HEK293 (cell line): ENCODE data around the gene RPEL1.

Experiments used
- CTCF ChIA-PET: fragments of 350-600 bp; formaldehyde crosslinking; extraction: SDS; loops from one replicate; lab custom pipeline; 2021; ENCODE audit warnings: antibody characterized with exemption; lab: Yijun Ruan, JAX
- POLR2A ChIA-PET: fragments of 300-600 bp; formaldehyde crosslinking; extraction: SDS; loops from one replicate; lab custom pipeline; 2020; ENCODE audit warnings: antibody characterized with exemption, inconsistent platforms; lab: Yijun Ruan, JAX
- H3K27ac ChIP-seq: fragments of 200-500 bp; sonication (Bioruptor generic); 2 replicates; pipeline ENCODE4 v1.5.1; 2014; ENCODE audit warnings: low read depth, low read length, control low read depth, inconsistent platforms; ENCODE audit errors: extremely low read depth
- H3K36me3 ChIP-seq, 2 experiments: fragments of 200-500 bp in 1 of 2; sonication (Bioruptor generic) in 1 of 2; 1 replicate in 1 of 2; 2 replicates in 1 of 2; pipeline ENCODE4 v1.5.1; 2014 to 2017; ENCODE audit warnings: inconsistent platforms in 2 of 2, low read length in 2 of 2; ENCODE audit not compliant: control insufficient read depth in 2 of 2, insufficient read depth in 1 of 2
- H3K4me1 ChIP-seq: fragments of 200-500 bp; sonication (Bioruptor generic); 2 replicates; pipeline ENCODE4 v1.5.1; 2014; ENCODE audit warnings: mild to moderate bottlenecking, low read length, inconsistent platforms; ENCODE audit not compliant: control insufficient read depth, insufficient read depth
- H3K4me3 ChIP-seq: 2 replicates; pipeline ENCODE4 v1.5.1; 2011; ENCODE audit warnings: low read depth, mild to moderate bottlenecking, control low read depth, low read length, moderate library complexity
- H3K9me3 ChIP-seq: fragments of 200-500 bp; sonication (Bioruptor generic); 2 replicates; pipeline ENCODE4 v1.5.1; 2014; ENCODE audit warnings: low read depth, low read length, inconsistent platforms; ENCODE audit not compliant: control insufficient read depth, insufficient read depth
- HOXA7 ChIP-seq: sonication (generic); formaldehyde crosslinking; IDR thresholded peaks from 2 replicates; pipeline ENCODE4 v1.8.1; 2022; ENCODE audit warnings: missing genetic modification reagents, borderline replicate concordance
- KLF16 ChIP-seq: fragments of 450-650 bp; formaldehyde crosslinking; IDR thresholded peaks from 2 replicates; pipeline ENCODE4 v1.5.1; 2017; ENCODE audit warnings: missing biosample characterization, missing genetic modification characterization
- PRDM1 ChIP-seq: fragments of 450-650 bp; formaldehyde crosslinking; IDR thresholded peaks from 2 replicates; pipeline ENCODE4; 2016; ENCODE audit warnings: missing biosample characterization, missing genetic modification characterization
- REST ChIP-seq: fragments of 450-650 bp; formaldehyde crosslinking; IDR thresholded peaks from 2 replicates; pipeline ENCODE4 v1.5.1; 2016; ENCODE audit warnings: missing biosample characterization, missing genetic modification characterization
- TRIM28 ChIP-seq: IDR thresholded peaks from 2 replicates; pipeline ENCODE4 v1.6.1; 2011; ENCODE audit warnings: low read length, control low read depth, borderline replicate concordance
- TSHZ1 ChIP-seq: fragments of 450-650 bp; formaldehyde crosslinking; IDR thresholded peaks from 2 replicates; pipeline ENCODE4 v1.5.1; 2016; ENCODE audit warnings: missing biosample characterization, missing genetic modification characterization, borderline replicate concordance
- ZBTB1 ChIP-seq: fragments of 450-650 bp; formaldehyde crosslinking; IDR thresholded peaks from 2 replicates; pipeline ENCODE4 v1.5.1; 2016; ENCODE audit warnings: missing biosample characterization, missing genetic modification characterization
- ZBTB17 ChIP-seq: fragments of 450-650 bp; formaldehyde crosslinking; IDR thresholded peaks from 2 replicates; pipeline ENCODE4 v1.5.1; 2016; ENCODE audit warnings: missing biosample characterization, missing genetic modification characterization
- ZBTB21 ChIP-seq: fragments of 450-650 bp; formaldehyde crosslinking; IDR thresholded peaks from 2 replicates; pipeline ENCODE4 v1.5.1; 2017; ENCODE audit warnings: missing biosample characterization, missing genetic modification characterization
- ZBTB6 ChIP-seq: fragments of 450-650 bp; formaldehyde crosslinking; IDR thresholded peaks from 2 replicates; pipeline ENCODE4 v1.5.1; 2017; ENCODE audit warnings: missing biosample characterization, missing genetic modification characterization
- ZEB2 ChIP-seq: fragments of 450-650 bp; formaldehyde crosslinking; IDR thresholded peaks from 2 replicates; pipeline ENCODE4 v1.5.1; 2016; ENCODE audit warnings: missing biosample characterization, missing genetic modification characterization
- ZIC2 ChIP-seq: fragments of 450-650 bp; formaldehyde crosslinking; IDR thresholded peaks from 2 replicates; pipeline ENCODE4 v1.5.1; 2016; ENCODE audit warnings: missing biosample characterization, missing genetic modification characterization
- ZNF10 ChIP-seq: fragments of 450-650 bp; formaldehyde crosslinking; IDR thresholded peaks from 2 replicates; pipeline ENCODE4 v1.5.1; 2017; ENCODE audit warnings: missing biosample characterization, missing genetic modification characterization
- ZNF18 ChIP-seq: fragments of 450-650 bp; formaldehyde crosslinking; IDR thresholded peaks from 2 replicates; pipeline ENCODE4 v1.5.1; 2016; ENCODE audit warnings: missing biosample characterization, missing genetic modification characterization
- ZNF24 ChIP-seq: fragments of 450-650 bp; formaldehyde crosslinking; IDR thresholded peaks from 2 replicates; pipeline ENCODE4 v1.5.1; 2016; ENCODE audit warnings: missing biosample characterization, missing genetic modification characterization
- ZNF473 ChIP-seq: fragments of 450-650 bp; formaldehyde crosslinking; IDR thresholded peaks from 2 replicates; pipeline ENCODE4 v1.5.1; 2017; ENCODE audit warnings: missing biosample characterization, missing genetic modification characterization
- ZNF488 ChIP-seq: fragments of 450-650 bp; formaldehyde crosslinking; IDR thresholded peaks from 2 replicates; pipeline ENCODE4 v1.5.1; 2016; ENCODE audit warnings: missing biosample characterization, missing genetic modification characterization
- ZNF561 ChIP-seq: fragments of 450-650 bp; IDR thresholded peaks from 2 replicates; pipeline ENCODE4 v1.5.1; 2018; ENCODE audit warnings: missing biosample characterization, missing genetic modification characterization, borderline replicate concordance
- ZNF692 ChIP-seq: fragments of 450-650 bp; formaldehyde crosslinking; IDR thresholded peaks from 2 replicates; pipeline ENCODE4 v1.5.1; 2016; ENCODE audit warnings: missing biosample characterization, missing genetic modification characterization
- ZNF768 ChIP-seq: fragments of 450-650 bp; formaldehyde crosslinking; IDR thresholded peaks from 2 replicates; pipeline ENCODE4 v1.5.1; 2018; ENCODE audit warnings: missing biosample characterization, mild to moderate bottlenecking, missing genetic modification characterization

RPEL1 gene

GRCh38 chr10:103265717-103266329 is 20.1 kb downstream of the RPEL1 start:
- Histone ChIP-seq H3K4me1 (no peaks in the 10 kb centered on the region), H3K27ac (no peak overlapping the region)
- CTCF ChIA-PET: interaction anchor here (0.6 kb wide), 1 partner anchor 599 kb away, joined by 3 read pairs; no protein-coding TSS in a partner anchor
- 0 out of 2 replicates have a peak, but pooled peaks have one; percentile 24 for TF ChIP-seq ZBTB17
- TF ChIP-seq ZNF10 (tag by site-specific recombination): peak; percentile 74
- no peak for TF ChIP-seq TSHZ1
- peak; percentile 98 for TF ChIP-seq REST
- TF ChIP-seq, all 188 proteins: peak for 3
- Histone ChIP-seq H3K4me3 (no peak overlapping the region), H3K36me3 (no peaks in the 10 kb centered on the region), H3K9me3 (no peaks in the 10 kb centered on the region)
- POLR2A ChIA-PET: interaction anchor here (1.2 kb wide), 1 partner anchor 15 kb away, joined by 3 read pairs; no protein-coding TSS in a partner anchor

- H3K4me3 ChIP-seq: no peak overlapping the region
- H3K36me3 ChIP-seq: no peaks in the 10 kb centered on the region
- POLR2A ChIA-PET: no interaction called here
- CTCF ChIA-PET: no interaction called here
- no peaks in the 10 kb centered on the region for H3K9me3 ChIP-seq
- no peak overlapping the region for H3K27ac ChIP-seq
- 0 out of 2 replicates have a peak, but pooled peaks cover 3% of the 10 kb centered on the region for H3K4me1 ChIP-seq
- TF ChIP-seq PRDM1 (tag by site-specific recombination): peak; percentile 94
- TF ChIP-seq ZNF473 (tag by site-specific recombination): no peak
- TF ChIP-seq ZNF24 (tag by site-specific recombination): no peak; the same call in 1 of the 2 replicates
- no peak for TF ChIP-seq ZNF692 (tag by site-specific recombination)
- no peak for TF ChIP-seq ZNF768 (tag by site-specific recombination)
- TF ChIP-seq ZBTB1 (tag by site-specific recombination): no peak
- TF ChIP-seq ZNF561 (tag by site-specific recombination): no peak
- TF ChIP-seq KLF16 (tag by site-specific recombination): no peak
- TF ChIP-seq HOXA7 (CRISPR knock-in tag): no peak
- no peak for TF ChIP-seq ZBTB6 (tag by site-specific recombination)
- no peak for TF ChIP-seq ZIC2
- no peak for TF ChIP-seq TRIM28
- no peak for TF ChIP-seq ZEB2 (tag by site-specific recombination)
- TF ChIP-seq ZNF18: no peak
- TF ChIP-seq ZBTB21 (tag by site-specific recombination): no peak
- no peak for TF ChIP-seq ZNF488
Measured at GRCh38 chr10:103273041-103273441, 27.4 kb downstream of the RPEL1 start.
